Fibroblast of the aortic adventitia (primary cell): Measurements from ENCODE around the gene TMEM209. TPM values are rescaled to one million over a fixed set of nuclear protein-coding genes. Genes with fewer than 3 reads are reported as not detected.

Source experiments
- DNase-seq: peaks from one replicate; pipeline ENCODE4 v3.0.0-alpha.2; 2010; ENCODE audit warnings: low read depth
- H3K4me3 ChIP-seq: 2 replicates; pipeline ENCODE4 v1.5.1; 2011; ENCODE audit warnings: low read depth, mild to moderate bottlenecking, control low read depth, low read length, moderate library complexity
- CTCF ChIP-seq: IDR thresholded peaks from 2 replicates; pipeline ENCODE4 v1.5.1; 2011; ENCODE audit warnings: mild to moderate bottlenecking, low read length, control low read depth, inconsistent platforms; ENCODE audit not compliant: insufficient read depth
- total RNA-seq: library from RNA; depleted of rRNA; stranded (reverse); fragments of >200 nt; gene quantifications from 2 replicates; pipeline ENCODE4 v1.2.3, GENCODE V29; 2012; ENCODE audit warnings: low replicate concordance

The TMEM209 gene
- total RNA-seq, 1 donor = 33.4 TPM

DNA sequence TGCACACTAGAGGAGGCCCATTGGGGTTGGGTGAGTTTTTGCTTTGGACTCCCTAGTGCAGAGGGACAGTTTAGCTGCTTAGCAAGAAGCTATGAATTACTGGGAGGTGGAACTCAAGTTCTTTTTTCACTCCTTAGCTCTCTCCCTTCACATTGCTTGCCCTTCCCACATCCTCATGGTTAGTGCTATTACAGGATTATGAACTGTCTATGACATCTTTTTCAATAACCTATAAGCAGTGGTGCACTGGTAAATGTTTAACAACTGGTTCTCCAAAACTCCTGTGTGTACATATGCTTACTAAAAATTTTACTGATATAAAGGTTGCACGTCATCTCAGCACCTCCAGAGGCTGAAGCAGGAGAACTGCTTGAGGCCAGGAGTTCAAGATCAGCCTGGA, 8.6 kb upstream of the TMEM209 start:
- no peak for TF ChIP-seq CTCF
- H3K4me3 ChIP-seq = no peak overlapping the region
- no peak for DNase-seq

- no peak for TF ChIP-seq CTCF
- DNase-seq = peak; percentile 17
- no peak overlapping the region for H3K4me3 ChIP-seq
Measured at GRCh38 chr7:130210181-130210935, 5.2 kb upstream of the TMEM209 start.

DNA sequence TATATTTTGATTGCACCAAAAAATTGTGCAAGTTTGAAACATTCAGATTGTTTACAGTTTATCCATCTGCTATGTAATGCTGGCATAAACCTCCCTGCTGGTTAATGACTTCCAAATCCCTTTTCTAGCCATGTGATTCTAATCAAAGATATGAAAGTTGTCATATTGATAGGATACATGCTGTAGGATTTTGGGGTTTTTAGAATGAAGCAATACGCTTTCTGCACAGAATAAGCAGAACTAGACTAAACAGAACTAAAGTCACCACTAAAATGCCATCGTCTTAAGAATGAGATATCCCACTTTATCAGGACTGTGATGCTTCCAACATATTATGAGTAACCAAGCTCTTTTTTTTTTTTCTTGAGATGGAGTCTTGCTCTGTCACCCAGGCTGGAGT, 3.3 kb upstream of the TMEM209 start:
- no peak overlapping the region for H3K4me3 ChIP-seq
- TF ChIP-seq CTCF = no peak
- no peak for DNase-seq

GRCh38 chr7:130207642-130208041, 2.4 kb upstream of the TMEM209 start, which contains the start of gene SSMEM1:
Gene SSMEM1 (plus strand): TSS chr7:130207860. CDS start chr7:130207911, 51 bp downstream.
- H3K4me3 ChIP-seq = no peak within 1 kb of the TSS
- DNase-seq = peak; percentile 55
- TF ChIP-seq CTCF = no peak

- no peak overlapping the region for H3K4me3 ChIP-seq
- DNase-seq = no peak
- no peak for TF ChIP-seq CTCF
Measured at GRCh38 chr7:130207033-130207432, 1.8 kb upstream of the TMEM209 start.

GRCh38 chr7:130201796-130202195, 3.4 kb downstream of the TMEM209 start:
- H3K4me3 ChIP-seq = no peak overlapping the region
- no peak for TF ChIP-seq CTCF
- DNase-seq = no peak

DNA sequence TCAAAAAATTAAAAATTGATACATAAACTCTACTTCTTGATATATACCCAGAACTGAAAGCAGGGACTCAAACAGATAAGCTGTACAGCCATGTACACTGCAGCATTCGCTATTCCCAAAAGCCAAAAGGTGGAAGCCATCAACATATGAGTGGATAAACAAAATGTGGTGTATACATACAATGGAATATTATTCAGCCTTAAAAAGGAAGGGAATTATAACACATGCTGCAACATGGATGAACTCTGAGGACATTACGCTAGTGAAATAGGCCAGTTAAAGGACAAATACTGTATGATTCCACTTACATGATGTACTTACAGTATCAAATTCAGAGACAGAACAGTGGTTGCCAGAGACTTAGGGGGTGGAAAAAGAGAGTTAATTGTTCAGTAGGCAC, 8.1 kb downstream of the TMEM209 start:
- no peak for TF ChIP-seq CTCF
- no peak for DNase-seq

More for the DNA sequence above, 8.1 kb downstream of the TMEM209 start:
- H3K4me3 ChIP-seq = no peak overlapping the region
